Liver (tissue), 9 donors: ENCODE measurements around the gene GALNT17. TPM values are rescaled to one million over a fixed set of nuclear protein-coding genes. Genes with fewer than 3 reads are reported as not detected.

Experiments used
- DNase-seq: peaks from one replicate; pipeline ENCODE4 v3.0.0-alpha.2; 2017; ENCODE audit warnings: low spot score
- H3K27ac ChIP-seq, 2 donors: one replicate each; pipeline ENCODE4 v1.7.0; 2013; ENCODE audit warnings: inconsistent platforms in 2 of 2, low read length in 2 of 2, control low read depth in 1 of 2, low read depth in 1 of 2, mild to moderate bottlenecking in 1 of 2
- H3K27me3 ChIP-seq, 4 donors: one replicate each; pipeline versions ENCODE4 v1.6.1 to v1.7.0; 2013; ENCODE audit warnings: low read length in 3 of 4, inconsistent platforms in 1 of 4, mild to moderate bottlenecking in 1 of 4, moderate library complexity in 1 of 4; ENCODE audit not compliant: control insufficient read depth in 4 of 4, insufficient read depth in 4 of 4
- H3K36me3 ChIP-seq, 4 donors: one replicate each; pipeline versions ENCODE4 v1.6.1 to v1.7.0; 2013; ENCODE audit warnings: low read length in 3 of 4, mild to moderate bottlenecking in 3 of 4, low read depth in 1 of 4, moderate library complexity in 1 of 4; ENCODE audit not compliant: control insufficient read depth in 4 of 4, insufficient read depth in 3 of 4
- H3K4me1 ChIP-seq, 4 donors: one replicate each; pipeline versions ENCODE4 v1.6.1 to v1.7.0; 2013; ENCODE audit warnings: low read length in 3 of 4, mild to moderate bottlenecking in 3 of 4, moderate library complexity in 1 of 4; ENCODE audit not compliant: control insufficient read depth in 4 of 4, insufficient read depth in 4 of 4
- H3K4me3 ChIP-seq, 3 donors: one replicate each; pipeline versions ENCODE4 v1.6.1 to v1.7.0; 2013; ENCODE audit warnings: low read length in 3 of 3, control low read depth in 1 of 3, low read depth in 1 of 3, mild to moderate bottlenecking in 1 of 3
- H3K9ac ChIP-seq, 2 donors: one replicate each; pipeline ENCODE4 v1.7.0; 2013; ENCODE audit warnings: low read length in 2 of 2, mild to moderate bottlenecking in 2 of 2, moderate library complexity in 2 of 2, control low read depth in 1 of 2, low read depth in 1 of 2
- H3K9me3 ChIP-seq, 4 donors: one replicate each; pipeline versions ENCODE4 v1.6.1 to v1.7.0; 2013; ENCODE audit warnings: low read length in 3 of 4; ENCODE audit not compliant: control insufficient read depth in 4 of 4
- EGR1 ChIP-seq, 2 donors: IDR thresholded peaks; 2 replicates each; pipeline ENCODE4 v1.6.1; 2016 to 2018; ENCODE audit warnings: antibody characterized with exemption in 2 of 2, low read depth in 2 of 2
- FOXA1 ChIP-seq: IDR thresholded peaks from 2 replicates; pipeline ENCODE4 v1.6.1; 2016; ENCODE audit warnings: antibody characterized with exemption
- FOXA2 ChIP-seq: IDR thresholded peaks from 2 replicates; pipeline ENCODE4 v1.6.1; 2016; ENCODE audit warnings: antibody characterized with exemption
- GABPA ChIP-seq, 2 donors: IDR thresholded peaks in 1 of 2; conservative IDR thresholded peaks in 1 of 2; 2 replicates each; pipeline ENCODE4 v1.6.1; 2016; ENCODE audit warnings: antibody characterized with exemption in 2 of 2, mild to moderate bottlenecking in 1 of 2, moderate library complexity in 1 of 2
- HNF4A ChIP-seq, 2 donors: conservative IDR thresholded peaks; 2 replicates each; pipeline ENCODE4 v1.6.1; 2016; ENCODE audit warnings: antibody characterized with exemption in 2 of 2, mild to moderate bottlenecking in 2 of 2
- HNF4G ChIP-seq: IDR thresholded peaks from 2 replicates; pipeline ENCODE4 v1.6.1; 2016; ENCODE audit warnings: antibody characterized with exemption
- JUND ChIP-seq, 2 donors: IDR thresholded peaks; 2 replicates each; pipeline ENCODE4 v1.6.1; 2016; ENCODE audit warnings: antibody characterized with exemption in 2 of 2
- NR2F2 ChIP-seq: IDR thresholded peaks from 2 replicates; pipeline ENCODE4 v1.6.1; 2016; ENCODE audit warnings: antibody characterized with exemption
- RAD21 ChIP-seq, 2 donors: IDR thresholded peaks; 2 replicates each; pipeline ENCODE4 v1.6.1; 2016; ENCODE audit warnings: antibody characterized with exemption in 2 of 2, mild to moderate bottlenecking in 2 of 2
- RXRA ChIP-seq, 2 donors: IDR thresholded peaks; 2 replicates each; pipeline ENCODE4 v1.6.1; 2017 to 2018; ENCODE audit warnings: antibody characterized with exemption in 2 of 2, mild to moderate bottlenecking in 1 of 2
- SP1 ChIP-seq: IDR thresholded peaks from 2 replicates; pipeline ENCODE4 v1.6.1; 2018; ENCODE audit warnings: antibody characterized with exemption, mild to moderate bottlenecking
- TAF1 ChIP-seq: conservative IDR thresholded peaks from 2 replicates; pipeline ENCODE4 v1.6.1; 2016; ENCODE audit warnings: antibody characterized with exemption, mild to moderate bottlenecking
- YY1 ChIP-seq: IDR thresholded peaks from 2 replicates; pipeline ENCODE4 v1.6.1; 2016; ENCODE audit warnings: antibody characterized with exemption, mild to moderate bottlenecking
- WGBS: extraction: QIAGEN DNeasy Blood & Tissue Kit; methylation state at CpG from one replicate; pipeline ENCODE4 v1.1.7; 2013; 5-methylcytosine and 5-hydroxymethylcytosine counted together
- polyA plus RNA-seq, 2 donors: library from polyadenylated mRNA; stranded (reverse) in 1 of 2; unstranded in 1 of 2; fragments of 200-250 nt in 1 of 2; fragments of >200 nt in 1 of 2; fragmentation: Nextera tagmentation in 1 of 2; extraction: Ambion mirVana in 1 of 2; gene quantifications; one replicate each; pipeline versions ENCODE4 v1.2.1 to v1.2.3, GENCODE V29; 2013 to 2015
- total RNA-seq, 2 donors: library from RNA; depleted of rRNA; stranded (reverse); fragments of >200 nt; gene quantifications; one replicate each; pipeline ENCODE4 v1.2.3, GENCODE V29; 2014
- TF ChIP-seq, protein P1 (sequence below): IDR thresholded peaks from 2 replicates; pipeline ENCODE4 v1.6.1; 2016; ENCODE audit warnings: antibody characterized with exemption
- TF ChIP-seq, protein P2 (sequence below): IDR thresholded peaks from 2 replicates; pipeline ENCODE4 v1.6.1; 2016; ENCODE audit warnings: antibody characterized with exemption, mild to moderate bottlenecking
- TF ChIP-seq, protein P3 (sequence below): fragments of 150-350 bp; IDR thresholded peaks from 2 replicates; pipeline ENCODE4 v1.5.1; 2017; ENCODE audit warnings: improper control_type of control experiment, low read depth, low read length; ENCODE audit not compliant: missing input control
- TF ChIP-seq, protein P4 (sequence below): IDR thresholded peaks from 2 replicates; pipeline ENCODE4 v1.6.1; 2016; ENCODE audit warnings: antibody characterized with exemption
- TF ChIP-seq, protein P5 (sequence below): IDR thresholded peaks from 2 replicates; pipeline ENCODE4 v1.6.1; 2016; ENCODE audit warnings: antibody characterized with exemption
- donor health status: healthy.
- donor health status: healthy.
- donor health status: healthy.
- donor health status: healthy.
- donor health status: healthy.

Gene GALNT17
- total and polyA plus RNA-seq, 4 donors = 0.10 to 0.42 (median 0.37) TPM; not detected in 1

DNA sequence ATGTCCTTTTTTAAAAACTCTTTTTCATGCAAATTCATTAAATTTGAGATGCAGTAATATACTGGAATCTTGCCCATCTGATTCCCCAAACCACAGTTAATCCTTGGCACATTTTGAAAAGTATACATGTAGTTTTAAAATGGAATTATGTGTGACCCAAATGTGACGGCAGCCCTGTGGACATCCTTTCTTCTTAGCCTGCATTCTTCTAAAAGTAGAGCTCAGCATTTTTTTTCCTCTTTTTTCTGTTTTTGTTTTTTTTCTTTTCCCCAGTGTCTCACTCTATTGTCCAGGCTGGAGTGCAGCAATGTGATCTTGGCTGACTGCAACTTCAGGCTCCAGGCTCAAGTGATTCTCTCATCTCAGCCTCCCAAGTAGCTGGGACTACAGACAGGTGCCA is 338.9 kb downstream of the GALNT17 start:
- Histone ChIP-seq H3K4me1 (no peaks in the 10 kb centered on the region), H3K9me3 (peaks cover 0 to 5% (median 3%) of the 10 kb centered on the region in 4 donors), H3K9ac (no peak overlapping the region), H3K27me3 (no peaks in the 10 kb centered on the region), H3K4me3 (no peak overlapping the region), H3K27ac (no peak overlapping the region), H3K36me3 (no peaks in the 10 kb centered on the region)
- TF ChIP-seq, protein P1, sequence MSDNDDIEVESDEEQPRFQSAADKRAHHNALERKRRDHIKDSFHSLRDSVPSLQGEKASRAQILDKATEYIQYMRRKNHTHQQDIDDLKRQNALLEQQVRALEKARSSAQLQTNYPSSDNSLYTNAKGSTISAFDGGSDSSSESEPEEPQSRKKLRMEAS = no peak
- TF ChIP-seq RXRA (IDR thresholded peaks at IDR 0.05) (no peak), RAD21 (IDR thresholded peaks at IDR 0.05) (no peak), NR2F2 (no peak), EGR1 (IDR thresholded peaks at IDR 0.05; ENCODE audit: low read depth in 2 of 2) (no peak), FOXA1 (no peak)
- TF ChIP-seq, protein P2, sequence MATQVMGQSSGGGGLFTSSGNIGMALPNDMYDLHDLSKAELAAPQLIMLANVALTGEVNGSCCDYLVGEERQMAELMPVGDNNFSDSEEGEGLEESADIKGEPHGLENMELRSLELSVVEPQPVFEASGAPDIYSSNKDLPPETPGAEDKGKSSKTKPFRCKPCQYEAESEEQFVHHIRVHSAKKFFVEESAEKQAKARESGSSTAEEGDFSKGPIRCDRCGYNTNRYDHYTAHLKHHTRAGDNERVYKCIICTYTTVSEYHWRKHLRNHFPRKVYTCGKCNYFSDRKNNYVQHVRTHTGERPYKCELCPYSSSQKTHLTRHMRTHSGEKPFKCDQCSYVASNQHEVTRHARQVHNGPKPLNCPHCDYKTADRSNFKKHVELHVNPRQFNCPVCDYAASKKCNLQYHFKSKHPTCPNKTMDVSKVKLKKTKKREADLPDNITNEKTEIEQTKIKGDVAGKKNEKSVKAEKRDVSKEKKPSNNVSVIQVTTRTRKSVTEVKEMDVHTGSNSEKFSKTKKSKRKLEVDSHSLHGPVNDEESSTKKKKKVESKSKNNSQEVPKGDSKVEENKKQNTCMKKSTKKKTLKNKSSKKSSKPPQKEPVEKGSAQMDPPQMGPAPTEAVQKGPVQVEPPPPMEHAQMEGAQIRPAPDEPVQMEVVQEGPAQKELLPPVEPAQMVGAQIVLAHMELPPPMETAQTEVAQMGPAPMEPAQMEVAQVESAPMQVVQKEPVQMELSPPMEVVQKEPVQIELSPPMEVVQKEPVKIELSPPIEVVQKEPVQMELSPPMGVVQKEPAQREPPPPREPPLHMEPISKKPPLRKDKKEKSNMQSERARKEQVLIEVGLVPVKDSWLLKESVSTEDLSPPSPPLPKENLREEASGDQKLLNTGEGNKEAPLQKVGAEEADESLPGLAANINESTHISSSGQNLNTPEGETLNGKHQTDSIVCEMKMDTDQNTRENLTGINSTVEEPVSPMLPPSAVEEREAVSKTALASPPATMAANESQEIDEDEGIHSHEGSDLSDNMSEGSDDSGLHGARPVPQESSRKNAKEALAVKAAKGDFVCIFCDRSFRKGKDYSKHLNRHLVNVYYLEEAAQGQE = no peak
- 85% methylated on average over 1 of the region's 1 CpG for WGBS
- no peak for DNase-seq

DNA sequence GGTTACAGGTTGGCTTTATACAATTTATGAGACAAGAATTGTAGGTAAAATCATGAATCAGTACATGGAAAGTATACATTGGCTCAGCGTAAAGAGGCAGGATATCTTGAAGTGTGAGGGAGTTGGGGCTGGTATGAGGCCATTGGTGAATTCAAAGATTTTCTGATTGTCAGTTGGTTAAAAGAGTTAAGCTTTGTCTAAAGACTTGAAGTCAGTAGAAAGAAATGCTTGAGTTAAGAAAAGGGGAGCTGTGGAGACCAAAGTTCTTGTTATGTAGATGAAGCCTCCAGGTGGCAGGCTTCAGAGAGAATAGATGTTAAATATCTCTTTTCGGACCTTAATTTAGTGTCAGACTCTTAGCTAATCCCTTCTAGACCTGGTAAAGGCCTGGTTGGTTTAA is 341.0 kb downstream of the GALNT17 start:
- no peak overlapping the region for H3K4me3 ChIP-seq
- H3K9ac ChIP-seq = no peak overlapping the region
- 78% methylated on average over 2 of the region's 2 CpGs for WGBS
- no peak overlapping the region for H3K27ac ChIP-seq
- H3K4me1 ChIP-seq = no peaks in the 10 kb centered on the region
- H3K27me3 ChIP-seq = no peaks in the 10 kb centered on the region
- DNase-seq = no peak
- H3K36me3 ChIP-seq = no peaks in the 10 kb centered on the region
- TF ChIP-seq GABPA (IDR thresholded peaks at IDR 0.05 in 1 of 2, conservative IDR thresholded peaks at IDR 0.05 in 1 of 2) (no peak), JUND (IDR thresholded peaks at IDR 0.05) (no peak), FOXA2 (no peak), NR2F2 (no peak), TAF1 (no peak), HNF4A (conservative IDR thresholded peaks at IDR 0.05) (no peak), HNF4G (no peak), SP1 (no peak), EGR1 (IDR thresholded peaks at IDR 0.05; ENCODE audit: low read depth in 2 of 2) (no peak), RXRA (IDR thresholded peaks at IDR 0.05) (no peak), YY1 (no peak)
- TF ChIP-seq, protein P3, sequence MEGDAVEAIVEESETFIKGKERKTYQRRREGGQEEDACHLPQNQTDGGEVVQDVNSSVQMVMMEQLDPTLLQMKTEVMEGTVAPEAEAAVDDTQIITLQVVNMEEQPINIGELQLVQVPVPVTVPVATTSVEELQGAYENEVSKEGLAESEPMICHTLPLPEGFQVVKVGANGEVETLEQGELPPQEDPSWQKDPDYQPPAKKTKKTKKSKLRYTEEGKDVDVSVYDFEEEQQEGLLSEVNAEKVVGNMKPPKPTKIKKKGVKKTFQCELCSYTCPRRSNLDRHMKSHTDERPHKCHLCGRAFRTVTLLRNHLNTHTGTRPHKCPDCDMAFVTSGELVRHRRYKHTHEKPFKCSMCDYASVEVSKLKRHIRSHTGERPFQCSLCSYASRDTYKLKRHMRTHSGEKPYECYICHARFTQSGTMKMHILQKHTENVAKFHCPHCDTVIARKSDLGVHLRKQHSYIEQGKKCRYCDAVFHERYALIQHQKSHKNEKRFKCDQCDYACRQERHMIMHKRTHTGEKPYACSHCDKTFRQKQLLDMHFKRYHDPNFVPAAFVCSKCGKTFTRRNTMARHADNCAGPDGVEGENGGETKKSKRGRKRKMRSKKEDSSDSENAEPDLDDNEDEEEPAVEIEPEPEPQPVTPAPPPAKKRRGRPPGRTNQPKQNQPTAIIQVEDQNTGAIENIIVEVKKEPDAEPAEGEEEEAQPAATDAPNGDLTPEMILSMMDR = no peak
- TF ChIP-seq, protein P4, sequence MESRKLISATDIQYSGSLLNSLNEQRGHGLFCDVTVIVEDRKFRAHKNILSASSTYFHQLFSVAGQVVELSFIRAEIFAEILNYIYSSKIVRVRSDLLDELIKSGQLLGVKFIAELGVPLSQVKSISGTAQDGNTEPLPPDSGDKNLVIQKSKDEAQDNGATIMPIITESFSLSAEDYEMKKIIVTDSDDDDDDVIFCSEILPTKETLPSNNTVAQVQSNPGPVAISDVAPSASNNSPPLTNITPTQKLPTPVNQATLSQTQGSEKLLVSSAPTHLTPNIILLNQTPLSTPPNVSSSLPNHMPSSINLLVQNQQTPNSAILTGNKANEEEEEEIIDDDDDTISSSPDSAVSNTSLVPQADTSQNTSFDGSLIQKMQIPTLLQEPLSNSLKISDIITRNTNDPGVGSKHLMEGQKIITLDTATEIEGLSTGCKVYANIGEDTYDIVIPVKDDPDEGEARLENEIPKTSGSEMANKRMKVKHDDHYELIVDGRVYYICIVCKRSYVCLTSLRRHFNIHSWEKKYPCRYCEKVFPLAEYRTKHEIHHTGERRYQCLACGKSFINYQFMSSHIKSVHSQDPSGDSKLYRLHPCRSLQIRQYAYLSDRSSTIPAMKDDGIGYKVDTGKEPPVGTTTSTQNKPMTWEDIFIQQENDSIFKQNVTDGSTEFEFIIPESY = no peak
- TF ChIP-seq, protein P2 = no peak
- TF ChIP-seq, protein P5, sequence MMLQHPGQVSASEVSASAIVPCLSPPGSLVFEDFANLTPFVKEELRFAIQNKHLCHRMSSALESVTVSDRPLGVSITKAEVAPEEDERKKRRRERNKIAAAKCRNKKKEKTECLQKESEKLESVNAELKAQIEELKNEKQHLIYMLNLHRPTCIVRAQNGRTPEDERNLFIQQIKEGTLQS = no peak
- TF ChIP-seq, protein P1 = no peak
- peaks cover 0 to 5% (median 3%) of the 10 kb centered on the region in 4 donors for H3K9me3 ChIP-seq
